Activated naive CD4-positive, alpha-beta T cell treated with anti-CD3 and anti-CD28 coated beads, Interleukin-2, amount 10 ng/mL, durations not matched to agents 5 hours and 36 hours (primary cell): Measurements from ENCODE around the gene CDCA7L. TPM values are rescaled to one million over a fixed set of nuclear protein-coding genes. Genes with fewer than 3 reads are reported as not detected.

Experiments
- total RNA-seq, 2 experiments: library from RNA; stranded (reverse); gene quantifications; one replicate each; pipeline ENCODE4 v1.2.3, GENCODE V29; 2021

The CDCA7L gene, protein sequence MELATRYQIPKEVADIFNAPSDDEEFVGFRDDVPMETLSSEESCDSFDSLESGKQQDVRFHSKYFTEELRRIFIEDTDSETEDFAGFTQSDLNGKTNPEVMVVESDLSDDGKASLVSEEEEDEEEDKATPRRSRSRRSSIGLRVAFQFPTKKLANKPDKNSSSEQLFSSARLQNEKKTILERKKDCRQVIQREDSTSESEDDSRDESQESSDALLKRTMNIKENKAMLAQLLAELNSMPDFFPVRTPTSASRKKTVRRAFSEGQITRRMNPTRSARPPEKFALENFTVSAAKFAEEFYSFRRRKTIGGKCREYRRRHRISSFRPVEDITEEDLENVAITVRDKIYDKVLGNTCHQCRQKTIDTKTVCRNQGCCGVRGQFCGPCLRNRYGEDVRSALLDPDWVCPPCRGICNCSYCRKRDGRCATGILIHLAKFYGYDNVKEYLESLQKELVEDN
- total RNA-seq, result 10 to 100 TPM; 62.8 to 64.8 TPM

DNA sequence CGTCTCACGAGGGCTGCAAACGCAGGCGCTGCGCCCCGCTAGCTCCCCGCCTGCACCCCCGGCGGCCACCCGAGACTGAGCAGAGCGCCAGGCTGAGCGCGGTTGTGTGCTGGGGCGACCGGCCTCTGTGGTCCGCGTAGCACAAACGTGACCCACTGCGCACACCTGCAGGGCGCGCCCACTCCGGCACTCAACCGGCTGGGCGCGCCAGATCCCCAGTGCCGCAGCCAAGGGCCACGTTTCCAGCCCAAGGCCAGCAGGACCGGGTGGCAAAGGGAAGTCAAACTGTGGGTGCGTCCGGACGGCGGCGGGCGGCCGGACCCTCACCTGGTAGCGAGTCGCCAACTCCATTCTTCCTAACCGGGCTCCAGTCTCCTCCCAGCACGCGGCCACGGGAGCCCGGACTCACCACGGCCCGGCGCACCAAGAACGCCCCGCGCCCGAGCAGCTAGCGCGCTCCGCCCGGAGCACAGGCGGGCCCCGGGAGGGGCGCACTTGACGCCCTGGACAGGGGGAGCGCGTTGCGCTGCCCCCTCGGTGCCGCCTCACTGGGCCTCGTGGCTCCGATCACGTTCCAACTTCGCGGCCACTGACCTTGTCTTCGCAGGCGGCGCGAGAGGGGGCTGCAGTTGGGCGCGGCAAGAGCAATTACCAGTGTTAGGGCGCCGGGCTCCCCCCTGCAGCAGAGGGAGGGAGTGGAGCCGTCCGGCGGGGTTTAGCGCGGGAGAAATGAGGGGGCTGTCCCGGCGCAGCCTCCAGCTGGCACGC lies at the start of gene CDCA7L:
CDCA7L (minus strand) TSS at position 446 of the 768 bp plus-strand sequence; CDS start at position 351, 95 bp downstream.

